Fibroblast of villous mesenchyme (primary cell): ENCODE measurements around the gene MAPRE2. TPM values are rescaled to one million over a fixed set of nuclear protein-coding genes. Genes with fewer than 3 reads are reported as not detected.
A peak's percentile ranks its signal among the peaks of the same experiment; 100 is the strongest.

ENCODE experiments used
- DNase-seq: peaks from one replicate; pipeline ENCODE4 v3.0.0-alpha.2; 2010; ENCODE audit warnings: low read depth
- H3K4me3 ChIP-seq: 2 replicates; pipeline ENCODE4 v1.5.1; 2011; ENCODE audit warnings: low read depth, mild to moderate bottlenecking, low read length
- total RNA-seq: library from RNA; depleted of rRNA; stranded (reverse); fragments of >200 nt; gene quantifications from 2 replicates; pipeline ENCODE4 v1.2.3, GENCODE V29; 2012
- TF ChIP-seq, protein P1 (sequence below): IDR thresholded peaks from 2 replicates; pipeline ENCODE4 v1.5.1; 2012; ENCODE audit warnings: low read depth, mild to moderate bottlenecking, low read length; ENCODE audit not compliant: insufficient read depth

The MAPRE2 gene
- total RNA-seq, 1 donor, result 18.6 TPM

- TF ChIP-seq, protein P1, sequence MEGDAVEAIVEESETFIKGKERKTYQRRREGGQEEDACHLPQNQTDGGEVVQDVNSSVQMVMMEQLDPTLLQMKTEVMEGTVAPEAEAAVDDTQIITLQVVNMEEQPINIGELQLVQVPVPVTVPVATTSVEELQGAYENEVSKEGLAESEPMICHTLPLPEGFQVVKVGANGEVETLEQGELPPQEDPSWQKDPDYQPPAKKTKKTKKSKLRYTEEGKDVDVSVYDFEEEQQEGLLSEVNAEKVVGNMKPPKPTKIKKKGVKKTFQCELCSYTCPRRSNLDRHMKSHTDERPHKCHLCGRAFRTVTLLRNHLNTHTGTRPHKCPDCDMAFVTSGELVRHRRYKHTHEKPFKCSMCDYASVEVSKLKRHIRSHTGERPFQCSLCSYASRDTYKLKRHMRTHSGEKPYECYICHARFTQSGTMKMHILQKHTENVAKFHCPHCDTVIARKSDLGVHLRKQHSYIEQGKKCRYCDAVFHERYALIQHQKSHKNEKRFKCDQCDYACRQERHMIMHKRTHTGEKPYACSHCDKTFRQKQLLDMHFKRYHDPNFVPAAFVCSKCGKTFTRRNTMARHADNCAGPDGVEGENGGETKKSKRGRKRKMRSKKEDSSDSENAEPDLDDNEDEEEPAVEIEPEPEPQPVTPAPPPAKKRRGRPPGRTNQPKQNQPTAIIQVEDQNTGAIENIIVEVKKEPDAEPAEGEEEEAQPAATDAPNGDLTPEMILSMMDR, result no peak
- H3K4me3 ChIP-seq, result no peak overlapping the region
- no peak for DNase-seq
These were observed 40.8 kb upstream of the MAPRE2 start for GRCh38 chr18:35000457-35000856.

- no peak overlapping the region for H3K4me3 ChIP-seq
- TF ChIP-seq, protein P1, result no peak
- no peak for DNase-seq
These were observed 39.1 kb upstream of the MAPRE2 start for GRCh38 chr18:35002120-35002519.

- TF ChIP-seq, protein P1, result peak; percentile 64
- DNase-seq, result peak; percentile 74
- H3K4me3 ChIP-seq, result no peak overlapping the region
These were observed 35.1 kb upstream of the MAPRE2 start for GRCh38 chr18:35005963-35006577.

GRCh38 chr18:35010156-35010555 lies 31.1 kb upstream of the MAPRE2 start:
- TF ChIP-seq, protein P1, result no peak
- no peak overlapping the region for H3K4me3 ChIP-seq
- DNase-seq, result no peak

- no peak for DNase-seq
- TF ChIP-seq, protein P1, result no peak
- H3K4me3 ChIP-seq, result no peak overlapping the region
These were observed 30.2 kb upstream of the MAPRE2 start for GRCh38 chr18:35010993-35011392.

DNA sequence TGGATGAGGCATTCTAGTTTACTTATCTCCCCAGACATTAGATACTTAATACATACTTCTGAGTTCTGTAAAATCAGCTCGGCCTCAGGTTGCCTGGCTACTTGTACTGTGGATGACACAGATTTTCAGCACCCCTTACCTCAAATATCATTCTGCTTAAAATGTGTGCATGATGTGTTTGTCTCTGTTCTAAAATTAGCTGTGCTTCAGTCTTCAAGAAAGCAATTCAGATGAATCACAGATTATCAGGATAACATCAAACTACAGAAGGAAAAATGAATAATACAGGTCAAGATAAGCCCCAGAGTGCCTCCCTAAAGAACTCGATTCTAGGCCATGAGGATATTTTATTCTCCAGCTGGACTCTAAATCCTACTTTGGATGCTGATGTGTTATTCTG lies 21.3 kb upstream of the MAPRE2 start:
- H3K4me3 ChIP-seq, result no peak overlapping the region
- DNase-seq, result peak; percentile 8
- TF ChIP-seq, protein P1, result no peak
